Parathyroid adenoma (tissue), 2 donors: ENCODE measurements around the gene C16orf95.

Experiments used
- H2AFZ ChIP-seq: fragments of 300-600 bp; sonication (generic); one replicate; pipeline ENCODE4 v1.7.0; 2017; ENCODE audit warnings: antibody characterized with exemption, mild to moderate bottlenecking
- H3K27ac ChIP-seq: fragments of 300-600 bp; sonication (generic); one replicate; pipeline ENCODE4 v1.7.0; 2017
- H3K27me3 ChIP-seq: fragments of 300-600 bp; sonication (generic); one replicate; pipeline ENCODE4 v1.7.0; 2017; ENCODE audit warnings: low read length; ENCODE audit not compliant: control insufficient read depth, insufficient read depth
- H3K36me3 ChIP-seq: fragments of 300-600 bp; sonication (generic); one replicate; pipeline ENCODE4 v1.7.0; 2017; ENCODE audit warnings: low read length; ENCODE audit not compliant: control insufficient read depth, insufficient read depth
- H3K4me1 ChIP-seq: fragments of 300-600 bp; sonication (generic); one replicate; pipeline ENCODE4 v1.7.0; 2017; ENCODE audit warnings: control low read depth
- H3K4me2 ChIP-seq: fragments of 300-600 bp; sonication (generic); one replicate; pipeline ENCODE4 v1.7.0; 2017; ENCODE audit warnings: low read length
- H3K4me3 ChIP-seq: fragments of 300-600 bp; sonication (generic); one replicate; pipeline ENCODE4 v1.7.0; 2017; ENCODE audit warnings: low read depth, low read length
- H3K79me2 ChIP-seq: fragments of 300-600 bp; sonication (generic); one replicate; pipeline ENCODE4 v1.7.0; 2017; ENCODE audit warnings: control low read depth
- H3K9ac ChIP-seq: fragments of 300-600 bp; sonication (generic); one replicate; pipeline ENCODE4 v1.7.0; 2017; ENCODE audit warnings: mild to moderate bottlenecking
- H3K9me3 ChIP-seq: fragments of 300-600 bp; sonication (generic); one replicate; pipeline ENCODE4 v1.7.0; 2017; ENCODE audit warnings: low read length; ENCODE audit not compliant: control insufficient read depth
- TF ChIP-seq, protein P1 (sequence below): fragments of 300-600 bp; sonication (generic); IDR thresholded peaks from one replicate; pipeline ENCODE4 v1.7.0; 2017; ENCODE audit warnings: antibody characterized with exemption, mild to moderate bottlenecking
- donor health status: primary hyperparathyroidism.

C16orf95 gene

DNA sequence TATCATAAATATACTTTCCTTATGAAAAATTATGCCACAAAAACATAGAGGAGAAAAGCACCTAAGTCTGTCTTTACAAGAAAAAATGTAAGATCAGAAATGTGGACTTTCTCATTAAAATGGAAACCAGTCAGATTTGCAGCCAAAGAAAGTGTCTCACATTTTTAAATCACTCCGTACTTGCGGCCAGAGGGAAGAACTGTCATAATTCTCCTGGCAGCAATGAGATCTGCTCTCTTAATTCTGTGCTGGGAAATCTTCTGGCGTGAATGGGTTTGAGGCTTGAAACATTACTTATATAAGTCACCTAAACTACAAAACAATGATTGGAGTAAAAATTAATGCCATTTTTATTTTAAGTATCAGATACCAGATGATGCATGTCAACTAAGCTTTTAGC lies 10.7 kb downstream of the C16orf95 start:
- Histone ChIP-seq H3K4me1 (no peaks in the 10 kb centered on the region), H2AFZ (no peak overlapping the region), H3K9ac (no peak overlapping the region), H3K4me3 (no peak overlapping the region), H3K4me2 (no peak overlapping the region), H3K79me2 (no peaks in the 10 kb centered on the region), H3K27ac (no peak overlapping the region), H3K27me3 (no peaks in the 10 kb centered on the region), H3K9me3 (no peaks in the 10 kb centered on the region), H3K36me3 (no peaks in the 10 kb centered on the region)
- TF ChIP-seq, protein P1, sequence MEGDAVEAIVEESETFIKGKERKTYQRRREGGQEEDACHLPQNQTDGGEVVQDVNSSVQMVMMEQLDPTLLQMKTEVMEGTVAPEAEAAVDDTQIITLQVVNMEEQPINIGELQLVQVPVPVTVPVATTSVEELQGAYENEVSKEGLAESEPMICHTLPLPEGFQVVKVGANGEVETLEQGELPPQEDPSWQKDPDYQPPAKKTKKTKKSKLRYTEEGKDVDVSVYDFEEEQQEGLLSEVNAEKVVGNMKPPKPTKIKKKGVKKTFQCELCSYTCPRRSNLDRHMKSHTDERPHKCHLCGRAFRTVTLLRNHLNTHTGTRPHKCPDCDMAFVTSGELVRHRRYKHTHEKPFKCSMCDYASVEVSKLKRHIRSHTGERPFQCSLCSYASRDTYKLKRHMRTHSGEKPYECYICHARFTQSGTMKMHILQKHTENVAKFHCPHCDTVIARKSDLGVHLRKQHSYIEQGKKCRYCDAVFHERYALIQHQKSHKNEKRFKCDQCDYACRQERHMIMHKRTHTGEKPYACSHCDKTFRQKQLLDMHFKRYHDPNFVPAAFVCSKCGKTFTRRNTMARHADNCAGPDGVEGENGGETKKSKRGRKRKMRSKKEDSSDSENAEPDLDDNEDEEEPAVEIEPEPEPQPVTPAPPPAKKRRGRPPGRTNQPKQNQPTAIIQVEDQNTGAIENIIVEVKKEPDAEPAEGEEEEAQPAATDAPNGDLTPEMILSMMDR: no peak

DNA sequence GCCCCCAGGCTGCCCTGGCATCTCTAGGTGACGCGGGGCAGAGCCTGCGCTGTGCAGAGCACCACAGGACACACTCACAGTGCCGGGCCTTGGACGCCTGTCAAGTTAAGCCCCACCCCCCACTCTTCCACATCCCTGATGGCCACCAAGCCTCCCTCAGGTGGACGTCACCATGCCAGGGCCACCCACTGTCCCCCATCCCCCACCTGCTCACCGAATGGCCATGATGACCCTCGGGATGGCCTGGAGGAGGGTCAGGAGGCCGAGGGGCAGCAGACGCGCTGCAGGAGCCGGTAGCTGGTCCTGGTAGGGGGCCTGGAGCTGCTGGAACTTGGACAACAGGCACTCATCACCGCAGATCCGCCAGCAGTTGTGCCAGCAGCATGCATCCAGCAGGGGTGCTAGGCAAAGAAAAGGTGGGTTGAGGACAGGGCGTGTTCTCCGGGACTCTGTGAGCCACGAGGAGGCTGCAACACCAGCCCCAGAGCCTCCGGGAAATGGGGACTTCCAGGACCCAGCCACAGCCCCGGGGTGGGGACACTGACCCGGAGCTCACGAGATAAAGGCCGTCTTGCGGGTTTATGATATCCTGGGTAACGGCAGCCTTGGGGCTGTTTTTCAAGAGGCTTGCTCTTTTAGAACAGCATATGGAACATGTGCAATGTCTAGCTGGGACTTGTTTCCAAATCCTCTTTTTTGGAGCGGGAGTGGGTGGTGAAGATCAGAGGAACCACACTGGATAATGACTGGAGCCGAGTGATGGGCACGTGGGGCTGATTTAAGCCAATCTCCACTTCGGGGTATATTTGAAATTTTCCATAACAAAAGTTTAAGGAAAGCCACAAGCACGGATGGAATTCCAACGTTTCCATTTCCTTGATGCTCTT lies 11.4 kb downstream of the C16orf95 start:
- Histone ChIP-seq H2AFZ (no peak overlapping the region), H3K36me3 (no peaks in the 10 kb centered on the region), H3K9ac (no peak overlapping the region), H3K4me1 (no peaks in the 10 kb centered on the region), H3K27me3 (no peaks in the 10 kb centered on the region), H3K9me3 (no peaks in the 10 kb centered on the region), H3K4me3 (no peak overlapping the region), H3K4me2 (no peak overlapping the region), H3K27ac (no peak overlapping the region), H3K79me2 (no peaks in the 10 kb centered on the region)
- TF ChIP-seq, protein P1: no peak

DNA sequence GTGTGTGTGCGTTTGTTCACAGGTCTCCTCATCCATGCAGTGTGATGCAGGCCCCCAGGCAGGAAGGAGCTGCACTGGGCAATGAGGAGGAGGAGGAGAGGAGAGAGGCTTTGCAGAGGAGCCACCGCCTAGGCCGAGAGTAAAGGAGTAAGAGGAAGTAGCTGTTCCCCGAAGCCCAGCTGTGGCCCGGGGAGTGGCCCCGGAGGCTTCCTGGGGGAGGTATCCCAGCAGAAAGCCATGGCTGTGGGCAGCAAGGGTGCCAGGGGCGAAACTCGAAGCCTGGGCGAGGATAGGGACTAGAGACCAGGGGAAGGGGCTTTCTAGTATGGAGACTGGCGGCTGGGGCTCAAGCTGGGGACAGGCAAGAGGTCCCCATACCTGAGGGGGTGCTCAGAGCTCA lies 12.2 kb downstream of the C16orf95 start:
- Histone ChIP-seq H3K27ac (no peak overlapping the region), H3K79me2 (no peaks in the 10 kb centered on the region), H3K4me3 (no peak overlapping the region), H3K4me1 (no peaks in the 10 kb centered on the region), H3K36me3 (no peaks in the 10 kb centered on the region), H3K9ac (no peak overlapping the region), H3K9me3 (no peaks in the 10 kb centered on the region), H3K27me3 (no peaks in the 10 kb centered on the region), H3K4me2 (no peak overlapping the region), H2AFZ (no peak overlapping the region)
- TF ChIP-seq, protein P1: no peak

DNA sequence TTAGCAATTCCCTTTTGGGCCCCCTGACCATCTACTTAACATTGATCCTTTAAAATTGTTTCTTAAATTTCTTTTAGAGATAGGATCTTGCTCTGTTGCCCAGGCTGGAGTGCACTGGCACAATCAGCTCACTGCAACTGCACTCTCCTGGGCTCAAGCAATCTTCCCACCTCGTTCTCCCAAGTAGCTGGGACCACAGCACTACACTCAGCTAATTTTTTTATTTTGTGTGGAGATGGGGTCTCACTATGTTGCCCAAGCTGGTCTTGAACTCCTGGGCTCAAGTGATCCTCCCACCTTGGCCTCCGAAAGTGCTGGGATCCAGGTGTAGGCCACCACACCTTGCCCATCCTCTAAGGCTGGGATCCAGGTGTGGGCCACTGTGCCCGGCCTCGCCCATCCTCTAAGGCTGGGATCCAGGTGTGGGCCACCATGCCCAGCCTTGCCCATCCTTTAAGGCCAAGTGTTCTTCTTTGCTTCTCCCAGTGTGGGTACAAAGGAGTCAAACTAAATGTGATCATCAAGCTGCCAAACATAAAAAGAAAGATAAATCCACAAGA lies 13.2 kb downstream of the C16orf95 start:
- Histone ChIP-seq H3K36me3 (no peaks in the 10 kb centered on the region), H3K9ac (no peak overlapping the region), H3K79me2 (no peaks in the 10 kb centered on the region), H3K9me3 (no peaks in the 10 kb centered on the region), H3K4me2 (no peak overlapping the region), H3K4me1 (no peaks in the 10 kb centered on the region), H3K4me3 (no peak overlapping the region), H3K27ac (no peak overlapping the region), H2AFZ (no peak overlapping the region), H3K27me3 (no peaks in the 10 kb centered on the region)
- TF ChIP-seq, protein P1: no peak
